GM19025 (cell line): Measurements from ENCODE around the gene ADAMTS19.

Experiments used
- ATAC-seq: cut with Tn5 transposase; IDR thresholded peaks from one replicate; pipeline ENCODE4 v1.9.1; 2021; ENCODE audit warnings: mild to moderate bottlenecking, low read depth, moderate library complexity; ENCODE audit not compliant: unreplicated experiment

The ADAMTS19 gene

GRCh38 chr5:129461711-129462332, 1.7 kb downstream of the ADAMTS19 start:
- no peak for ATAC-seq

- ATAC-seq, result no peak
These were observed 5.8 kb downstream of the ADAMTS19 start for GRCh38 chr5:129465776-129466344.

- ATAC-seq, result no peak
These were observed 14.4 kb downstream of the ADAMTS19 start for GRCh38 chr5:129474544-129474943.

GRCh38 chr5:129476751-129477150, 16.7 kb downstream of the ADAMTS19 start:
- ATAC-seq, result no peak

GRCh38 chr5:129477532-129477931, 17.4 kb downstream of the ADAMTS19 start:
- ATAC-seq, result no peak

GRCh38 chr5:129481161-129481560, 21.1 kb downstream of the ADAMTS19 start:
- no peak for ATAC-seq

- ATAC-seq, result no peak
These were observed 36.3 kb downstream of the ADAMTS19 start for GRCh38 chr5:129496421-129496820.

- ATAC-seq, result no peak
These were observed 36.9 kb downstream of the ADAMTS19 start for GRCh38 chr5:129496864-129497595.

GRCh38 chr5:129499208-129499852, 39.2 kb downstream of the ADAMTS19 start:
- ATAC-seq, result no peak

- ATAC-seq, result no peak
These were observed 40.0 kb downstream of the ADAMTS19 start for GRCh38 chr5:129500101-129500500.

GRCh38 chr5:129506086-129506485, 46.0 kb downstream of the ADAMTS19 start:
- ATAC-seq, result no peak

- ATAC-seq, result no peak
These were observed 46.9 kb downstream of the ADAMTS19 start for GRCh38 chr5:129506950-129507349.

- ATAC-seq, result no peak
These were observed 47.4 kb downstream of the ADAMTS19 start for GRCh38 chr5:129507527-129507926.

GRCh38 chr5:129508606-129509005, 48.5 kb downstream of the ADAMTS19 start:
- ATAC-seq, result no peak

GRCh38 chr5:129509363-129509975, 49.4 kb downstream of the ADAMTS19 start:
- no peak for ATAC-seq

GRCh38 chr5:129511291-129511690, 51.2 kb downstream of the ADAMTS19 start:
- no peak for ATAC-seq

GRCh38 chr5:129541051-129541450, 81.0 kb downstream of the ADAMTS19 start:
- ATAC-seq, result no peak

- no peak for ATAC-seq
These were observed 81.7 kb downstream of the ADAMTS19 start for GRCh38 chr5:129541648-129542251.

GRCh38 chr5:129547137-129547536, 87.0 kb downstream of the ADAMTS19 start:
- ATAC-seq, result no peak

GRCh38 chr5:129554134-129554904, 94.2 kb downstream of the ADAMTS19 start:
- ATAC-seq, result no peak
